CD8-positive, alpha-beta memory T cell (primary cell): ENCODE measurements around the gene MOGAT1. TPM values are rescaled to one million over a fixed set of nuclear protein-coding genes. Genes with fewer than 3 reads are reported as not detected.
A peak's percentile ranks its signal among the peaks of the same experiment; 100 is the strongest.

Experiments used
- CTCF ChIA-PET: fragments of 350-600 bp; sonication (Branson Sonifier 250); formaldehyde crosslinking; loops from one replicate; lab custom pipeline; 2021; ENCODE audit warnings: antibody characterized with exemption; lab: Charles Lee
- POLR2A ChIA-PET: fragments of 350-600 bp; sonication (Branson Sonifier 250); formaldehyde crosslinking; loops from one replicate; lab custom pipeline; 2021; ENCODE audit warnings: antibody characterized with exemption; lab: Charles Lee
- DNase-seq, 5 donors: peaks; one replicate each; pipeline versions ENCODE4 v3.0.0 to v3.0.0-alpha.2; 2020 to 2022; ENCODE audit warnings: mixed read lengths in 1 of 5
- H3K27ac ChIP-seq: one replicate; pipeline ENCODE4 v1.7.0; 2013; ENCODE audit warnings: low read depth, mild to moderate bottlenecking, low read length, moderate library complexity
- H3K27me3 ChIP-seq: 2 replicates; pipeline ENCODE4 v1.7.0; 2013; ENCODE audit warnings: low read length, mild to moderate bottlenecking; ENCODE audit not compliant: insufficient read depth, poor library complexity, severe bottlenecking
- H3K36me3 ChIP-seq: 2 replicates; pipeline ENCODE4 v1.7.0; 2013; ENCODE audit warnings: mild to moderate bottlenecking, low read length, moderate library complexity; ENCODE audit not compliant: insufficient read depth
- H3K4me1 ChIP-seq: 2 replicates; pipeline ENCODE4 v1.7.0; 2013; ENCODE audit warnings: mild to moderate bottlenecking, low read length, moderate library complexity; ENCODE audit not compliant: insufficient read depth
- H3K4me3 ChIP-seq: 2 replicates; pipeline ENCODE4 v1.7.0; 2013; ENCODE audit warnings: mild to moderate bottlenecking, low read length
- H3K9me3 ChIP-seq: 2 replicates; pipeline ENCODE4 v1.7.0; 2013; ENCODE audit warnings: mild to moderate bottlenecking, low read length
- H3K27ac Mint-ChIP-seq, 8 donors: one replicate each; pipeline ENCODE4 v1.8.0; 2020 to 2021; ENCODE audit warnings: mixed read lengths in 8 of 8, mild to moderate bottlenecking in 6 of 8, inconsistent platforms in 3 of 8, moderate library complexity in 3 of 8
- H3K27me3 Mint-ChIP-seq, 2 donors: one replicate each; pipeline ENCODE4 v1.8.0; 2020 to 2021; ENCODE audit warnings: mixed read lengths in 2 of 2, mild to moderate bottlenecking in 1 of 2, moderate library complexity in 1 of 2
- H3K36me3 Mint-ChIP-seq, 3 donors: one replicate each; pipeline ENCODE4 v1.8.0; 2020 to 2021; ENCODE audit warnings: mixed read lengths in 3 of 3, inconsistent platforms in 1 of 3, mild to moderate bottlenecking in 1 of 3
- H3K4me1 Mint-ChIP-seq, 3 donors: one replicate each; pipeline ENCODE4 v1.8.0; 2020 to 2021; ENCODE audit warnings: mixed read lengths in 3 of 3, inconsistent platforms in 1 of 3, mild to moderate bottlenecking in 1 of 3
- H3K4me3 Mint-ChIP-seq, 7 donors: one replicate each; pipeline ENCODE4 v1.8.0; 2020 to 2021; ENCODE audit warnings: mixed read lengths in 7 of 7, mild to moderate bottlenecking in 6 of 7, moderate library complexity in 4 of 7, inconsistent platforms in 2 of 7
- H3K9me3 Mint-ChIP-seq, 5 donors: one replicate each; pipeline ENCODE4 v1.8.0; 2020 to 2022; ENCODE audit warnings: mixed read lengths in 5 of 5, mild to moderate bottlenecking in 3 of 5, moderate library complexity in 2 of 5, inconsistent platforms in 1 of 5
- polyA plus RNA-seq: library from polyadenylated mRNA; unstranded; fragments of 300-500 nt; fragmentation: Illumina TruSeq; gene quantifications from one replicate; pipeline ENCODE4 v1.2.3, GENCODE V29; 2021
- total RNA-seq, 2 experiments: library from RNA; stranded (reverse); gene quantifications; one replicate each; pipeline ENCODE4 v1.2.3, GENCODE V29; 2021

Gene MOGAT1
- total and polyA plus RNA-seq, 3 experiments from 2014 or later: not detected

- CTCF ChIA-PET: no interaction called here
- Histone ChIP-seq H3K4me1 (no peaks in the 10 kb centered on the region), H3K4me3 (no peak overlapping the region), H3K27ac (no peak overlapping the region), H3K27me3 (no peaks in the 10 kb centered on the region), H3K36me3 (peaks cover 23% of the 10 kb centered on the region), H3K9me3 (no peaks in the 10 kb centered on the region)
- Mint-ChIP-seq H3K9me3 (peaks cover 0 to 1% (median 0%) of the 10 kb centered on the region in 5 donors), H3K27ac (no peak overlapping the region), H3K36me3 (peaks cover 16 to 74% (median 31%) of the 10 kb centered on the region in 3 donors), H3K4me3 (no peak overlapping the region), H3K27me3 (no peaks in the 10 kb centered on the region), H3K4me1 (peaks cover 9 to 30% (median 12%) of the 10 kb centered on the region in 3 donors)
- no peak for DNase-seq
- POLR2A ChIA-PET: no interaction called here
Observed at GRCh38 chr2:222641336-222641735, 30.1 kb upstream of the MOGAT1 start.

GRCh38 chr2:222643134-222643533 lies 28.3 kb upstream of the MOGAT1 start:
- CTCF ChIA-PET: no interaction called here
- Mint-ChIP-seq H3K27ac (peak overlapping the region in 2 of 8 donors; percentile 2 to 23), H3K4me1 (peaks cover 7 to 21% (median 12%) of the 10 kb centered on the region in 3 donors), H3K9me3 (no peaks in the 10 kb centered on the region), H3K36me3 (peaks cover 13 to 75% (median 24%) of the 10 kb centered on the region in 3 donors), H3K27me3 (no peaks in the 10 kb centered on the region), H3K4me3 (no peak overlapping the region)
- no peaks in the 10 kb centered on the region for H3K4me1 ChIP-seq
- H3K36me3 ChIP-seq: peaks cover 19% of the 10 kb centered on the region
- H3K9me3 ChIP-seq: no peaks in the 10 kb centered on the region
- DNase-seq: no peak
- POLR2A ChIA-PET: no interaction called here
- H3K27ac ChIP-seq: no peak overlapping the region
- no peaks in the 10 kb centered on the region for H3K27me3 ChIP-seq
- no peak overlapping the region for H3K4me3 ChIP-seq

GRCh38 chr2:222646008-222646407 lies 25.4 kb upstream of the MOGAT1 start:
- no peaks in the 10 kb centered on the region for H3K4me1 ChIP-seq
- peaks cover 13% of the 10 kb centered on the region for H3K36me3 ChIP-seq
- Mint-ChIP-seq H3K4me3 (no peak overlapping the region), H3K4me1 (peaks cover 17 to 34% (median 33%) of the 10 kb centered on the region in 3 donors), H3K9me3 (no peaks in the 10 kb centered on the region), H3K27me3 (no peaks in the 10 kb centered on the region), H3K27ac (no peak overlapping the region), H3K36me3 (peaks cover 7 to 70% (median 21%) of the 10 kb centered on the region in 3 donors)
- DNase-seq: no peak
- ChIA-PET CTCF (no interaction called here), POLR2A (no interaction called here)
- no peaks in the 10 kb centered on the region for H3K27me3 ChIP-seq
- H3K9me3 ChIP-seq: no peaks in the 10 kb centered on the region
- no peak overlapping the region for H3K27ac ChIP-seq
- no peak overlapping the region for H3K4me3 ChIP-seq

- Histone ChIP-seq H3K4me1 (peaks cover 20% of the 10 kb centered on the region), H3K27ac (no peak overlapping the region), H3K36me3 (peaks cover 4% of the 10 kb centered on the region), H3K9me3 (no peaks in the 10 kb centered on the region), H3K4me3 (no peak overlapping the region), H3K27me3 (no peaks in the 10 kb centered on the region)
- H3K4me1 Mint-ChIP-seq: peaks cover 34 to 58% (median 53%) of the 10 kb centered on the region in 3 donors
- ChIA-PET CTCF (no interaction called here), POLR2A (no interaction called here)
- H3K4me3 Mint-ChIP-seq: peak overlapping the region in 1 of 7 donors; percentile 55
- H3K27me3 Mint-ChIP-seq: peaks cover 0 to 2% of the 10 kb centered on the region in 2 donors
- H3K27ac Mint-ChIP-seq: peak overlapping the region in 1 of 8 donors; percentile 25
- H3K9me3 Mint-ChIP-seq: no peaks in the 10 kb centered on the region
- H3K36me3 Mint-ChIP-seq: peaks cover 7 to 43% (median 11%) of the 10 kb centered on the region in 3 donors
- DNase-seq: no peak
Observed at GRCh38 chr2:222649801-222650200, 21.7 kb upstream of the MOGAT1 start.

- Histone ChIP-seq H3K9me3 (no peaks in the 10 kb centered on the region), H3K27me3 (no peaks in the 10 kb centered on the region), H3K4me3 (no peak overlapping the region), H3K27ac (no peak overlapping the region), H3K36me3 (peaks cover 4% of the 10 kb centered on the region), H3K4me1 (peaks cover 28% of the 10 kb centered on the region)
- Mint-ChIP-seq H3K4me3 (peak overlapping the region in 1 of 7 donors; percentile 12), H3K36me3 (peaks cover 2 to 35% (median 2%) of the 10 kb centered on the region in 3 donors), H3K9me3 (no peaks in the 10 kb centered on the region), H3K27ac (peak overlapping the region in 2 of 8 donors; percentile 49), H3K4me1 (peaks cover 44 to 70% (median 63%) of the 10 kb centered on the region in 3 donors), H3K27me3 (peaks cover 0 to 2% of the 10 kb centered on the region in 2 donors)
- CTCF ChIA-PET: no interaction called here
- POLR2A ChIA-PET: no interaction called here
- DNase-seq: no peak
Observed at GRCh38 chr2:222651718-222652418, 19.6 kb upstream of the MOGAT1 start.

- Histone ChIP-seq H3K27me3 (no peaks in the 10 kb centered on the region), H3K9me3 (no peaks in the 10 kb centered on the region), H3K36me3 (peaks cover 4% of the 10 kb centered on the region), H3K4me1 (peaks cover 28% of the 10 kb centered on the region), H3K4me3 (no peak overlapping the region), H3K27ac (no peak overlapping the region)
- CTCF ChIA-PET: no interaction called here
- POLR2A ChIA-PET: interaction anchor here (0.9 kb wide), 1 partner anchor 9 kb away, joined by 3 read pairs; no protein-coding TSS in a partner anchor
- peak overlapping the region in 6 of 8 donors; percentile 0 to 72 (median 35) for H3K27ac Mint-ChIP-seq
- H3K4me1 Mint-ChIP-seq: peaks cover 45 to 73% (median 65%) of the 10 kb centered on the region in 3 donors
- H3K4me3 Mint-ChIP-seq: peak overlapping the region; percentile 2 to 86 (median 33)
- H3K9me3 Mint-ChIP-seq: no peaks in the 10 kb centered on the region
- no peak for DNase-seq
- peaks cover 0 to 2% of the 10 kb centered on the region in 2 donors for H3K27me3 Mint-ChIP-seq
- peaks cover 0 to 27% (median 0%) of the 10 kb centered on the region in 3 donors for H3K36me3 Mint-ChIP-seq
Observed at GRCh38 chr2:222652491-222653255, 18.8 kb upstream of the MOGAT1 start.

GRCh38 chr2:222653280-222653679 lies 18.2 kb upstream of the MOGAT1 start:
- Mint-ChIP-seq H3K36me3 (peaks cover 0 to 21% (median 0%) of the 10 kb centered on the region in 3 donors), H3K4me3 (peak overlapping the region; percentile 2 to 86 (median 33)), H3K27ac (peak overlapping the region in 7 of 8 donors; percentile 0 to 72 (median 39)), H3K27me3 (peaks cover 0 to 2% of the 10 kb centered on the region in 2 donors), H3K9me3 (no peaks in the 10 kb centered on the region), H3K4me1 (peaks cover 45 to 72% (median 65%) of the 10 kb centered on the region in 3 donors)
- POLR2A ChIA-PET: interaction anchor here (0.9 kb wide), 1 partner anchor 8 kb away, joined by 3 read pairs; no protein-coding TSS in a partner anchor
- H3K4me3 ChIP-seq: no peak overlapping the region
- H3K9me3 ChIP-seq: no peaks in the 10 kb centered on the region
- H3K27ac ChIP-seq: no peak overlapping the region
- H3K27me3 ChIP-seq: no peaks in the 10 kb centered on the region
- DNase-seq: no peak
- peaks cover 28% of the 10 kb centered on the region for H3K4me1 ChIP-seq
- peaks cover 2% of the 10 kb centered on the region for H3K36me3 ChIP-seq
- CTCF ChIA-PET: no interaction called here
